22Rv1 (cell line): ENCODE measurements around the gene NFATC3.

ENCODE experiments used
- CTCF ChIP-seq: fragments of 450-650 bp; IDR thresholded peaks from 2 replicates; pipeline ENCODE4 v1.5.1; 2017; ENCODE audit warnings: mild to moderate bottlenecking
- ZFX ChIP-seq: fragments of 450-650 bp; IDR thresholded peaks from 2 replicates; pipeline ENCODE4 v1.6.1; 2017; ENCODE audit warnings: antibody characterized with exemption, borderline replicate concordance

DNA sequence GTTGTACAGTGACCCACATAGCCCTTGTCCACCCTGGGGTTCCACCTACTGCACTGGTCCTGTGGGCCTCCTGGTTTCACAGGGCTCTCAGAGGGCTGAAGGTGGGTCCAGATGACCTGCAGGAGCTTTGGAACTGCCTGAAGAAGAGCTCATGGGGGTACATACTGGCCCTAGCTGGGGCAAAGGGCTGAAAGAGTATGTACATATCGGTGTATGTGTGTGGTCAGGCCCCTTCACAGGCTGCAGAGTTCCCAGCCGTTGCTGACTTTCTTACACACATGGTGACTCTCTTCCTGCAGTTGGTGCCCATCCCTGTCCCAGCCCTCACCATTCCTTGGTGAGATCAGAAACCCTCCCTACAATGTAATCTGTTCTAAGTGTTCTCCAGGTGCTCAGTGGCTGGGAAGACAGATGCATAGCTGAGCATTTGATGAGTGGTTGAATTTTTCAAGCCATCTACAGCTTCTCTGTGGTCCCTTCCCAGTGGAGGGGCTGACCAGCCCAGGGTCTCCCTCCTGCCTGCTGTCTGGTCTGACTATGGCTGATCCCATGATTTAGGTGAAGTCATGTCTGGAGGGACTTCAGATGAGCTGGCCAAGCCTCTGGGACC lies 2.4 kb upstream of the NFATC3 start:
- no peak for TF ChIP-seq CTCF
- no peak for TF ChIP-seq ZFX
